IPS DF 6.9 (cell line): ENCODE measurements around the gene PCDH15.
A peak's percentile ranks its signal among the peaks of the same experiment; 100 is the strongest.

Source experiments
- DNase-seq: peaks from one replicate; pipeline ENCODE4 v3.0.0-alpha.2; 2013; ENCODE audit warnings: low read depth, low spot score
- H3K27ac ChIP-seq: one replicate; pipeline ENCODE4 v1.5.1; 2013; ENCODE audit warnings: low read length, control low read depth
- H3K27me3 ChIP-seq: 2 replicates; pipeline ENCODE4 v1.6.1; 2013; ENCODE audit warnings: mild to moderate bottlenecking, low read length; ENCODE audit not compliant: control insufficient read depth, insufficient read depth
- H3K36me3 ChIP-seq: 2 replicates; pipeline ENCODE4 v1.6.1; 2013; ENCODE audit warnings: low read length; ENCODE audit not compliant: control insufficient read depth, insufficient read depth
- H3K4me1 ChIP-seq: 2 replicates; pipeline ENCODE4 v1.6.1; 2013; ENCODE audit warnings: low read length; ENCODE audit not compliant: control insufficient read depth, insufficient read depth
- H3K4me3 ChIP-seq: 2 replicates; pipeline ENCODE4 v1.5.1; 2013; ENCODE audit warnings: mild to moderate bottlenecking, low read length
- H3K9me3 ChIP-seq: 2 replicates; pipeline ENCODE4 v1.6.1; 2013; ENCODE audit warnings: low read length, inconsistent platforms; ENCODE audit not compliant: control insufficient read depth, insufficient read depth
- WGBS: extraction: QIAGEN DNeasy Blood & Tissue Kit; methylation state at CpG from one replicate; pipeline ENCODE4 v1.1.7; 2013; ENCODE audit warnings: mixed read lengths, missing lambda C conversion rate; ENCODE audit not compliant: insufficient read length, insufficient coverage; 5-methylcytosine and 5-hydroxymethylcytosine counted together

The PCDH15 gene

GRCh38 chr10:54800741-54801421 lies at the start of gene PCDH15:
Gene PCDH15 (minus strand): TSS chr10:54801231. CDS start chr10:54664262, 136,969 bp downstream.
- Histone ChIP-seq H3K4me1 (no peaks in the 10 kb centered on the region), H3K4me3 (no peak within 1 kb of the TSS), H3K36me3 (no peaks in the 10 kb centered on the region), H3K9me3 (no peaks in the 10 kb centered on the region), H3K27ac (no peak within 1 kb of the TSS), H3K27me3 (no peaks in the 10 kb centered on the region)
- DNase-seq, result peak; percentile 29
- no CpG with 5 or more reads among the region's 10 CpGs for WGBS

GRCh38 chr10:54843932-54844331 lies 42.9 kb upstream of the PCDH15 start:
- Histone ChIP-seq H3K27me3 (no peaks in the 10 kb centered on the region), H3K9me3 (no peaks in the 10 kb centered on the region), H3K4me1 (no peaks in the 10 kb centered on the region), H3K4me3 (no peak overlapping the region), H3K36me3 (no peaks in the 10 kb centered on the region), H3K27ac (no peak overlapping the region)
- DNase-seq, result no peak

- DNase-seq, result no peak
- Histone ChIP-seq H3K36me3 (no peaks in the 10 kb centered on the region), H3K4me3 (no peak overlapping the region), H3K27ac (no peak overlapping the region), H3K9me3 (no peaks in the 10 kb centered on the region), H3K27me3 (no peaks in the 10 kb centered on the region), H3K4me1 (no peaks in the 10 kb centered on the region)
- no CpG with 5 or more reads among the region's 5 CpGs for WGBS
Measured at GRCh38 chr10:54843085-54843646, 42.1 kb upstream of the PCDH15 start.

- Histone ChIP-seq H3K4me1 (no peaks in the 10 kb centered on the region), H3K27ac (no peak overlapping the region), H3K9me3 (no peaks in the 10 kb centered on the region), H3K36me3 (no peaks in the 10 kb centered on the region), H3K4me3 (no peak overlapping the region), H3K27me3 (no peaks in the 10 kb centered on the region)
- no CpG with 5 or more reads among the region's 5 CpGs for WGBS
- no peak for DNase-seq
Measured at GRCh38 chr10:54837479-54837878, 36.4 kb upstream of the PCDH15 start.

- WGBS, result 80% methylated on average over 2 of the region's 2 CpGs
- Histone ChIP-seq H3K4me1 (no peaks in the 10 kb centered on the region), H3K27ac (no peak overlapping the region), H3K36me3 (no peaks in the 10 kb centered on the region), H3K9me3 (no peaks in the 10 kb centered on the region), H3K4me3 (no peak overlapping the region), H3K27me3 (no peaks in the 10 kb centered on the region)
- no peak for DNase-seq
Measured at GRCh38 chr10:54833029-54833428, 32.0 kb upstream of the PCDH15 start.

GRCh38 chr10:54826994-54827560 lies 26.0 kb upstream of the PCDH15 start:
- H3K27ac ChIP-seq, result no peak overlapping the region
- H3K27me3 ChIP-seq, result no peaks in the 10 kb centered on the region
- H3K4me1 ChIP-seq, result no peaks in the 10 kb centered on the region
- WGBS, result no CpG with 5 or more reads among the region's 1 CpG
- no peaks in the 10 kb centered on the region for H3K9me3 ChIP-seq
- H3K4me3 ChIP-seq, result no peak overlapping the region
- DNase-seq, result no peak
- H3K36me3 ChIP-seq, result no peaks in the 10 kb centered on the region

- no peak overlapping the region for H3K27ac ChIP-seq
- H3K9me3 ChIP-seq, result no peaks in the 10 kb centered on the region
- no peaks in the 10 kb centered on the region for H3K27me3 ChIP-seq
- WGBS, result no CpG with 5 or more reads among the region's 2 CpGs
- no peaks in the 10 kb centered on the region; the same call in 1 of the 2 replicates for H3K4me1 ChIP-seq
- no peak overlapping the region for H3K4me3 ChIP-seq
- no peaks in the 10 kb centered on the region for H3K36me3 ChIP-seq
- DNase-seq, result no peak
Measured at GRCh38 chr10:54815583-54815982, 14.6 kb upstream of the PCDH15 start.

GRCh38 chr10:54808186-54808935 lies 7.3 kb upstream of the PCDH15 start:
- WGBS, result no CpG with 5 or more reads among the region's 1 CpG
- Histone ChIP-seq H3K9me3 (no peaks in the 10 kb centered on the region), H3K4me3 (no peak overlapping the region), H3K27me3 (no peaks in the 10 kb centered on the region), H3K27ac (no peak overlapping the region), H3K4me1 (no peaks in the 10 kb centered on the region; the same call in 1 of the 2 replicates), H3K36me3 (no peaks in the 10 kb centered on the region)
- DNase-seq, result no peak

- no peak for DNase-seq
- Histone ChIP-seq H3K4me3 (no peak overlapping the region), H3K4me1 (no peaks in the 10 kb centered on the region), H3K27me3 (no peaks in the 10 kb centered on the region), H3K36me3 (no peaks in the 10 kb centered on the region), H3K27ac (no peak overlapping the region), H3K9me3 (no peaks in the 10 kb centered on the region)
- no CpG with 5 or more reads among the region's 1 CpG for WGBS
Measured at GRCh38 chr10:54799506-54799905, 1.5 kb downstream of the PCDH15 start.

- Histone ChIP-seq H3K27ac (no peak overlapping the region), H3K4me3 (no peak overlapping the region), H3K36me3 (no peaks in the 10 kb centered on the region), H3K27me3 (no peaks in the 10 kb centered on the region), H3K4me1 (no peaks in the 10 kb centered on the region), H3K9me3 (no peaks in the 10 kb centered on the region)
- DNase-seq, result no peak
- WGBS, result no CpG with 5 or more reads among the region's 9 CpGs
Measured at GRCh38 chr10:54797636-54798321, 3.3 kb downstream of the PCDH15 start.
